Measurements from ENCODE around the gene KCNQ4.

The KCNQ4 gene

GRCh38 chr1:40755067-40755466 lies 28.5 kb upstream of the KCNQ4 start:
- no peak for DNase-seq (ENCODE audit: low read depth)

- DNase-seq (ENCODE audit: low read depth): no peak
These were observed 27.1 kb upstream of the KCNQ4 start for GRCh38 chr1:40756523-40756922.

- no peak for DNase-seq (ENCODE audit: low read depth)
These were observed 26.5 kb upstream of the KCNQ4 start for GRCh38 chr1:40757084-40757483.

GRCh38 chr1:40758004-40758403 lies 25.6 kb upstream of the KCNQ4 start:
- no peak for DNase-seq (ENCODE audit: low read depth)

GRCh38 chr1:40758578-40759343 lies 24.8 kb upstream of the KCNQ4 start:
- DNase-seq (ENCODE audit: low read depth): no peak

GRCh38 chr1:40760984-40761383 lies 22.6 kb upstream of the KCNQ4 start:
- DNase-seq (ENCODE audit: low read depth): no peak

GRCh38 chr1:40762144-40762923 lies 21.3 kb upstream of the KCNQ4 start:
- DNase-seq (ENCODE audit: low read depth): no peak

- no peak for DNase-seq (ENCODE audit: low read depth)
These were observed 19.6 kb upstream of the KCNQ4 start for GRCh38 chr1:40763742-40764532.

GRCh38 chr1:40764981-40765380 lies 18.6 kb upstream of the KCNQ4 start:
- no peak for DNase-seq (ENCODE audit: low read depth)

- DNase-seq (ENCODE audit: low read depth): no peak
These were observed 17.6 kb upstream of the KCNQ4 start for GRCh38 chr1:40766017-40766416.

- no peak for DNase-seq (ENCODE audit: low read depth)
These were observed 17.0 kb upstream of the KCNQ4 start for GRCh38 chr1:40766560-40766959.

- DNase-seq (ENCODE audit: low read depth): no peak
These were observed 15.2 kb upstream of the KCNQ4 start for GRCh38 chr1:40768146-40768990.

- no peak for DNase-seq (ENCODE audit: low read depth)
These were observed 13.8 kb upstream of the KCNQ4 start for GRCh38 chr1:40769815-40770214.

GRCh38 chr1:40770296-40771070 lies 13.1 kb upstream of the KCNQ4 start:
- DNase-seq (ENCODE audit: low read depth): no peak

- no peak for DNase-seq (ENCODE audit: low read depth)
These were observed 11.2 kb upstream of the KCNQ4 start for GRCh38 chr1:40772146-40772955.

GRCh38 chr1:40773748-40774265 lies 9.8 kb upstream of the KCNQ4 start:
- no peak for DNase-seq (ENCODE audit: low read depth)

- DNase-seq (ENCODE audit: low read depth): peak; percentile 21
These were observed 9.2 kb upstream of the KCNQ4 start for GRCh38 chr1:40774266-40774998.

- no peak for DNase-seq (ENCODE audit: low read depth)
These were observed 7.1 kb upstream of the KCNQ4 start for GRCh38 chr1:40776236-40777072.
